HepG2 (cell line): ENCODE data around the gene MN1.

Source experiments
- CREB3 ChIP-seq: sonication (generic); formaldehyde crosslinking; IDR thresholded peaks from 2 replicates; pipeline ENCODE4 v1.5.0; 2020; ENCODE audit warnings: missing genetic modification reagents
- CTCF ChIP-seq: sonication (generic); formaldehyde crosslinking; IDR thresholded peaks from 2 replicates; pipeline ENCODE4 v1.5.0; 2020; ENCODE audit warnings: mild to moderate bottlenecking, missing genetic modification reagents, moderate library complexity
- ELF1 ChIP-seq: sonication (generic); formaldehyde crosslinking; IDR thresholded peaks from 2 replicates; pipeline ENCODE4 v1.4.0; 2020; ENCODE audit warnings: missing genetic modification reagents
- GABPB1 ChIP-seq: IDR thresholded peaks from 2 replicates; pipeline ENCODE4 v1.6.1; 2016; ENCODE audit warnings: mild to moderate bottlenecking, missing genetic modification reagents, moderate library complexity, missing compliant biosample characterization
- IKZF1 ChIP-seq: fragments of 450-650 bp; IDR thresholded peaks from 2 replicates; pipeline ENCODE4 v1.7.1; 2016
- SP1 ChIP-seq, 2 experiments: fragments of 450-650 bp in 1 of 2; sonication (generic) in 1 of 2; formaldehyde crosslinking in 1 of 2; IDR thresholded peaks; 2 replicates each; pipeline versions ENCODE4 v1.4.0 to v1.6.1; 2016 to 2020; ENCODE audit warnings: missing genetic modification reagents in 1 of 2
- SRF ChIP-seq: IDR thresholded peaks from 2 replicates; pipeline ENCODE4 v1.6.1; 2011; ENCODE audit warnings: mild to moderate bottlenecking, low read depth, low read length, moderate library complexity
- ZBTB33 ChIP-seq: sonication (generic); formaldehyde crosslinking; IDR thresholded peaks from 2 replicates; pipeline ENCODE4 v1.4.0; 2020; ENCODE audit warnings: missing genetic modification reagents
- ZKSCAN8 ChIP-seq: IDR thresholded peaks from 2 replicates; pipeline ENCODE4 v1.6.1; 2016; ENCODE audit warnings: borderline replicate concordance, missing genetic modification reagents, missing compliant biosample characterization
- ZNF10 ChIP-seq: sonication (generic); formaldehyde crosslinking; IDR thresholded peaks from 2 replicates; pipeline ENCODE4 v1.4.0; 2020; ENCODE audit warnings: mild to moderate bottlenecking, low read depth, missing genetic modification reagents, borderline replicate concordance
- ZNF274 ChIP-seq: sonication (generic); formaldehyde crosslinking; IDR thresholded peaks from 2 replicates; pipeline ENCODE4 v1.5.1; 2020; ENCODE audit warnings: mild to moderate bottlenecking, missing genetic modification reagents

GRCh38 chr22:27761665-27762064 is 39.9 kb downstream of the MN1 start:
- TF ChIP-seq CTCF (CRISPR knock-in tag) (no peak), ZBTB33 (CRISPR knock-in tag) (no peak), CREB3 (no peak), SP1 (IDR thresholded peaks at IDR 0.05) (no peak), SP1 (CRISPR knock-in tag; IDR thresholded peaks at IDR 0.05) (no peak), SRF (no peak), ELF1 (CRISPR knock-in tag) (no peak), ZNF274 (CRISPR knock-in tag) (no peak), GABPB1 (CRISPR knock-in tag) (no peak), ZNF10 (CRISPR knock-in tag) (no peak), ZKSCAN8 (CRISPR knock-in tag) (no peak), IKZF1 (no peak)
